Endodermal cell (in vitro differentiated cells): ENCODE measurements around the gene MS4A3. TPM values are rescaled to one million over a fixed set of nuclear protein-coding genes. Genes with fewer than 3 reads are reported as not detected.

ENCODE experiments used
- DNase-seq: peaks from one replicate; pipeline ENCODE4 v3.0.0-alpha.2; 2017
- H3K27ac ChIP-seq: 2 replicates; pipeline ENCODE4 v1.5.1; 2013; ENCODE audit warnings: mild to moderate bottlenecking, low read depth, low read length, moderate library complexity
- H3K27me3 ChIP-seq: 2 replicates; pipeline ENCODE4 v1.6.1; 2013; ENCODE audit warnings: mild to moderate bottlenecking, low read length, moderate library complexity; ENCODE audit not compliant: insufficient read depth, control insufficient read depth, poor library complexity, severe bottlenecking
- H3K36me3 ChIP-seq: 2 replicates; pipeline ENCODE4 v1.7.0; 2013; ENCODE audit warnings: mild to moderate bottlenecking, low read length, moderate library complexity; ENCODE audit not compliant: control insufficient read depth, insufficient read depth
- H3K4me1 ChIP-seq: one replicate; pipeline ENCODE4 v1.7.0; 2013; ENCODE audit warnings: low read length; ENCODE audit not compliant: control insufficient read depth, insufficient read depth
- H3K4me3 ChIP-seq: 2 replicates; pipeline ENCODE4 v1.5.1; 2013; ENCODE audit warnings: mild to moderate bottlenecking, low read length, moderate library complexity
- H3K9ac ChIP-seq: 2 replicates; pipeline ENCODE4 v1.6.1; 2013; ENCODE audit warnings: mild to moderate bottlenecking, low read length, moderate library complexity; ENCODE audit not compliant: poor library complexity, severe bottlenecking; ENCODE audit errors: extremely low read depth
- H3K9me3 ChIP-seq: 2 replicates; pipeline ENCODE4 v1.6.1; 2013; ENCODE audit warnings: mild to moderate bottlenecking, low read length, moderate library complexity; ENCODE audit not compliant: control insufficient read depth
- H3K27ac Mint-ChIP-seq: 2 replicates; pipeline ENCODE4 v1.8.0; 2020; ENCODE audit warnings: mixed read lengths
- H3K27me3 Mint-ChIP-seq: 2 replicates; pipeline ENCODE4 v1.8.0; 2021; ENCODE audit warnings: mild to moderate bottlenecking, mixed read lengths; ENCODE audit not compliant: insufficient read depth
- H3K36me3 Mint-ChIP-seq: 2 replicates; pipeline ENCODE4 v1.8.0; 2020; ENCODE audit warnings: low read depth, mixed read lengths
- H3K4me1 Mint-ChIP-seq: 2 replicates; pipeline ENCODE4 v1.8.0; 2020; ENCODE audit warnings: mixed read lengths
- H3K4me3 Mint-ChIP-seq: 2 replicates; pipeline ENCODE4 v1.8.0; 2020; ENCODE audit warnings: mild to moderate bottlenecking, moderate library complexity, mixed read lengths
- H3K9me3 Mint-ChIP-seq: 2 replicates; pipeline ENCODE4 v1.8.0; 2020; ENCODE audit warnings: mild to moderate bottlenecking, mixed read lengths
- CTCF ChIP-seq: fragments of 200-600 bp; sonication (generic); conservative IDR thresholded peaks from 2 replicates; pipeline ENCODE4 v1.5.0; 2021; ENCODE audit warnings: antibody characterized with exemption, mild to moderate bottlenecking
- WGBS, 2 experiments: methylation state at CpG; one replicate each; pipeline versions ENCODE4 v1.1.5 to v1.1.7; 2013; ENCODE audit warnings: missing lambda C conversion rate in 2 of 2, mixed read lengths in 1 of 2; ENCODE audit not compliant: insufficient coverage in 1 of 2, insufficient read length in 1 of 2; 5-methylcytosine and 5-hydroxymethylcytosine counted together
- total RNA-seq, 2 donors: library from RNA; stranded (reverse); fragmentation: NEBNext Ultra II Directional in 1 of 2; extraction: Animal tissue kit (Norgen Biotek cat#: 25700) in 1 of 2; gene quantifications; 2 replicates in 1 of 2; 3 replicates in 1 of 2; pipeline ENCODE4 v1.2.1, GENCODE V29; 2021

The MS4A3 gene
- total RNA-seq, 2 donors from 2014 or later, result not detected

- no peak overlapping the region for H3K27ac Mint-ChIP-seq
- H3K9me3 Mint-ChIP-seq, result peaks cover 18% of the 10 kb centered on the region
- H3K9me3 ChIP-seq, result peaks cover 19% of the 10 kb centered on the region
- no peak overlapping the region for H3K9ac ChIP-seq
- no peaks in the 10 kb centered on the region for H3K27me3 Mint-ChIP-seq
- no peak for DNase-seq
- H3K4me3 ChIP-seq, result no peak overlapping the region
- peaks cover 13% of the 10 kb centered on the region for H3K4me1 ChIP-seq
- TF ChIP-seq CTCF, result no peak
- no peak overlapping the region for H3K27ac ChIP-seq
- H3K36me3 ChIP-seq, result no peaks in the 10 kb centered on the region
- peaks cover 4% of the 10 kb centered on the region for H3K36me3 Mint-ChIP-seq
- no peak overlapping the region for H3K4me3 Mint-ChIP-seq
- H3K27me3 ChIP-seq, result no peaks in the 10 kb centered on the region
- H3K4me1 Mint-ChIP-seq, result peaks cover 22% of the 10 kb centered on the region
- 80% methylated on average over 1 of the region's 2 CpGs for WGBS, 2 experiments
These were observed 63.2 kb downstream of the MS4A3 start for GRCh38 chr11:60119710-60120109.

Other genes starting within 250 kb of the MS4A3 start
- 10 to 100 TPM; 52.8 to 58.4 TPM for gene MRPL16, start 245.9 kb upstream of the MS4A3 start, total RNA-seq
- not detected for gene CBLIF, start 211.2 kb upstream of the MS4A3 start, total RNA-seq
- not detected for gene TCN1, start 190.2 kb upstream of the MS4A3 start, total RNA-seq
- gene OOSP3, start 177.9 kb upstream of the MS4A3 start, total RNA-seq, result not detected
- not detected for gene OOSP1, start 118.2 kb upstream of the MS4A3 start, total RNA-seq
- gene OOSP4A, start 92.6 kb upstream of the MS4A3 start, total RNA-seq, result not detected
- gene OOSP4B, start 39.5 kb upstream of the MS4A3 start, total RNA-seq, result not detected
- not detected for gene OOSP2, start 16.3 kb upstream of the MS4A3 start, total RNA-seq
- gene MS4A2, start 32.0 kb downstream of the MS4A3 start, total RNA-seq, result not detected
- not detected for gene MS4A6A, start 126.4 kb downstream of the MS4A3 start, total RNA-seq
- under 1 TPM in 1 of 2 donors, not detected in 1; 0.31 TPM for gene MS4A4E, start 186.5 kb downstream of the MS4A3 start, total RNA-seq
- not detected for gene MS4A4A, start 224.0 kb downstream of the MS4A3 start, total RNA-seq